ENCODE data around the gene SLC2A4RG. TPM values are rescaled to one million over a fixed set of nuclear protein-coding genes. Genes with fewer than 3 reads are reported as not detected.

SLC2A4RG gene
- polyA plus RNA-seq, 1 of the 3 experiments (the other 2 are of a cell fraction) = 90.9 TPM

GRCh38 chr20:63774306-63774705 is 34.7 kb downstream of the SLC2A4RG start:
- POLR2A ChIA-PET = no interaction called here
- H3K79me2 ChIP-seq (ENCODE audit: insufficient read depth) = no peaks in the 10 kb centered on the region
- H3K4me1 ChIP-seq (ENCODE audit: control insufficient read depth in 1 of 2, insufficient read depth in 2 of 2, low read depth in 1 of 2, low read length in 1 of 2) = peaks cover 0 to 5% of the 10 kb centered on the region in 2 experiments; a peak in 1 of 4 replicates
- H3K9me3 ChIP-seq = no peaks in the 10 kb centered on the region
- no peak overlapping the region for H3K4me3 ChIP-seq (ENCODE audit: low read depth in 2 of 2, low read length in 1 of 2)
- TF ChIP-seq RFX5 (IDR thresholded peaks at IDR 0.05; ENCODE audit: low read length) = no peak
- TF ChIP-seq IRF3 (IDR thresholded peaks at IDR 0.05; ENCODE audit: low read depth, low read length) = no peak
- no peak for TF ChIP-seq EZH2phosphoT487 (IDR thresholded peaks at IDR 0.05; ENCODE audit: borderline replicate concordance, low read depth)
- TF ChIP-seq PBX3 (IDR thresholded peaks at IDR 0.05) = no peak
- TF ChIP-seq POLR2AphosphoS5 (IDR thresholded peaks at IDR 0.05; ENCODE audit: low read depth, low read length) = no peak
- no peak for TF ChIP-seq EP300 (IDR thresholded peaks at IDR 0.05; ENCODE audit: borderline replicate concordance in 1 of 2, low read depth in 1 of 2, low read length in 1 of 2)
- no peaks in the 10 kb centered on the region for H3K27me3 ChIP-seq (ENCODE audit: insufficient read depth)
- CTCF ChIA-PET = interaction anchor here (0.7 to 7.5 kb wide), 41 partner anchors 11 to 286 kb away, joined by 3 to 103 read pairs (median 7); partner anchors contain the start of genes ABHD16B, HELZ2, PRPF6 and PTK6
- H3K27ac ChIP-seq (ENCODE audit: low read depth in 2 of 2, low read length in 1 of 2) = no peak overlapping the region
- WGBS (ENCODE audit: low lambda C conversion rate) = 79% methylated on average over 15 of the region's 15 CpGs
- no peak overlapping the region for H3K4me2 ChIP-seq
- no peaks in the 10 kb centered on the region for H3K9me2 ChIP-seq
- no peak overlapping the region for H2AFZ ChIP-seq (ENCODE audit: low read depth)
- no peaks in the 10 kb centered on the region for H3F3A ChIP-seq (replicated peaks; ENCODE audit: insufficient read depth)
- no peaks in the 10 kb centered on the region for H4K20me1 ChIP-seq (ENCODE audit: insufficient read depth)
- H3K9ac ChIP-seq = no peak overlapping the region
- peak; percentile 79 for DNase-seq
- no peaks in the 10 kb centered on the region for H3K36me3 ChIP-seq (replicated peaks in 1 of 2; ENCODE audit: control insufficient read depth in 1 of 2, insufficient read depth in 2 of 2, low read length in 1 of 2)

GRCh38 chr20:63775096-63775978 is 35.8 kb downstream of the SLC2A4RG start:
- Histone ChIP-seq H3K4me1 (ENCODE audit: control insufficient read depth in 1 of 2, insufficient read depth in 2 of 2, low read depth in 1 of 2, low read length in 1 of 2) (peaks cover 0 to 5% of the 10 kb centered on the region in 2 experiments; a peak in 1 of 4 replicates), H3K9me2 (no peaks in the 10 kb centered on the region), H3K4me2 (peak overlapping the region; percentile 57; the same call in 1 of the 2 replicates), H2AFZ (ENCODE audit: low read depth) (peak overlapping the region; percentile 68; the same call in 1 of the 2 replicates), H3K27me3 (ENCODE audit: insufficient read depth) (no peaks in the 10 kb centered on the region), H3K36me3 (replicated peaks in 1 of 2; ENCODE audit: control insufficient read depth in 1 of 2, insufficient read depth in 2 of 2, low read length in 1 of 2) (no peaks in the 10 kb centered on the region), H4K20me1 (ENCODE audit: insufficient read depth) (no peaks in the 10 kb centered on the region), H3K79me2 (ENCODE audit: insufficient read depth) (no peaks in the 10 kb centered on the region), H3K9me3 (no peaks in the 10 kb centered on the region), H3K4me3 (ENCODE audit: low read depth in 2 of 2, low read length in 1 of 2) (peak overlapping the region; percentile 28 to 47; a peak in 3 of 4 replicates), H3K27ac (ENCODE audit: low read depth in 2 of 2, low read length in 1 of 2) (no peak overlapping the region), H3K9ac (no peak overlapping the region), H3F3A (replicated peaks; ENCODE audit: insufficient read depth) (no peaks in the 10 kb centered on the region)
- ChIA-PET CTCF (interaction anchor here (0.5 to 7.5 kb wide), 62 partner anchors 10 to 345 kb away, joined by 3 to 103 read pairs (median 5); partner anchors contain the start of genes ABHD16B, HELZ2, LIME1 and PRPF6), POLR2A (no interaction called here)
- DNase-seq = peak; percentile 95
- WGBS (ENCODE audit: low lambda C conversion rate) = 54% methylated on average over 17 of the region's 67 CpGs
- no peak for TF ChIP-seq CHD2 (IDR thresholded peaks at IDR 0.05; ENCODE audit: low read length, partially characterized antibody)
- TF ChIP-seq MXI1 (IDR thresholded peaks at IDR 0.05; ENCODE audit: low read depth, low read length) = no peak
- TF ChIP-seq FOXM1 (IDR thresholded peaks at IDR 0.05; ENCODE audit: low read depth) = no peak
- no peak for TF ChIP-seq TAF1 (IDR thresholded peaks at IDR 0.05; ENCODE audit: borderline replicate concordance, low read depth, low read length)
- no peak for TF ChIP-seq REST (IDR thresholded peaks at IDR 0.05; ENCODE audit: low read depth, low read length)
- TF ChIP-seq, protein P1, sequence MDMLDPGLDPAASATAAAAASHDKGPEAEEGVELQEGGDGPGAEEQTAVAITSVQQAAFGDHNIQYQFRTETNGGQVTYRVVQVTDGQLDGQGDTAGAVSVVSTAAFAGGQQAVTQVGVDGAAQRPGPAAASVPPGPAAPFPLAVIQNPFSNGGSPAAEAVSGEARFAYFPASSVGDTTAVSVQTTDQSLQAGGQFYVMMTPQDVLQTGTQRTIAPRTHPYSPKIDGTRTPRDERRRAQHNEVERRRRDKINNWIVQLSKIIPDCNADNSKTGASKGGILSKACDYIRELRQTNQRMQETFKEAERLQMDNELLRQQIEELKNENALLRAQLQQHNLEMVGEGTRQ (IDR thresholded peaks at IDR 0.05; ENCODE audit: borderline replicate concordance, low read depth, low read length) = no peak
- TF ChIP-seq SMC3 (IDR thresholded peaks at IDR 0.05; ENCODE audit: low read depth, low read length) = peak; percentile 53
- TF ChIP-seq MEF2A (IDR thresholded peaks at IDR 0.05; ENCODE audit: borderline replicate concordance, low read depth) = no peak
- peak; percentile 72 for TF ChIP-seq RAD21 (IDR thresholded peaks at IDR 0.05; ENCODE audit: low read length)
- no peak for TF ChIP-seq NFIC (IDR thresholded peaks at IDR 0.05; ENCODE audit: borderline replicate concordance)

Data from SK-N-SH (cell line).